HG02885 (cell line): ENCODE results near the gene TEX26.
A peak's percentile ranks its signal among the peaks of the same experiment; 100 is the strongest.

Experiments used
- ATAC-seq: cut with Tn5 transposase; IDR thresholded peaks from one replicate; pipeline ENCODE4 v1.9.1; 2021; ENCODE audit warnings: mild to moderate bottlenecking; ENCODE audit not compliant: unreplicated experiment, poor library complexity

TEX26 gene

GRCh38 chr13:31011193-31011860 is 78.9 kb downstream of the TEX26 start:
- peak; percentile 55 for ATAC-seq

DNA sequence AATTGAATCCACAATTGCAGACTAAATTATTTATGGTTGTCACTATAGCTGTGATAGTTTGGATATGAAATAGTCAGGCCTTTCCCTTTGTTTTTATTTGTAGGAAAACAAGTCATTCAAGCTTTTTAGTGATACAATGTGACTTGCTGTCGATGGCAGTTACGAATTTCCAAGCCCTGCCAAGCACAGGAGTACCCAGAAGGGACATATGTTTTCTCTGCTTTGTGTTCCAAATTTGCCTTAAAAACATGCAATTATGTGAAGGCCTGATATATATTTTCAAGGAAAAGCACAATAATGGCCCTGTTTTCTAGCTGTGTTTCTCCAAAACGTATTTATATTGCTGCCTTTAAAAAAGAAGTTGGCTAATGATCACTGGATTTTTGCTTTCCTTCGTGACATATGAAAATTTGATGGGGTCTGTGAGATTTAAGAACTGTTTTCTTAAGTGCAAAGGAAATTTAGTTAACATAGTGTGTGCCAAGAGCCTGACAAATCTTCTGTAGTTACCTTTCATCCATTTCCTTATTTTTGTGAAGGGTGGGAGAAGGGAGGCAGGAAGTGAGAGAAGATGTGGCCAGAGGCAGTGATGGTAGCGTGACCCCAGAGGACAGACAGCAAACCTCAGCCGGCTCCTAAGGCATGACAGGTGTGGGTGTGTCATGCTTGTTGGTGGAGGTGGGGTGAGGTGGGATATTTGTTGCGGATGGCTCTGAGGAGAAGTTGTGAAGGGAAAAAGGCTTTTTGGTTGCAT is 79.6 kb downstream of the TEX26 start:
- peak; percentile 71 for ATAC-seq

DNA sequence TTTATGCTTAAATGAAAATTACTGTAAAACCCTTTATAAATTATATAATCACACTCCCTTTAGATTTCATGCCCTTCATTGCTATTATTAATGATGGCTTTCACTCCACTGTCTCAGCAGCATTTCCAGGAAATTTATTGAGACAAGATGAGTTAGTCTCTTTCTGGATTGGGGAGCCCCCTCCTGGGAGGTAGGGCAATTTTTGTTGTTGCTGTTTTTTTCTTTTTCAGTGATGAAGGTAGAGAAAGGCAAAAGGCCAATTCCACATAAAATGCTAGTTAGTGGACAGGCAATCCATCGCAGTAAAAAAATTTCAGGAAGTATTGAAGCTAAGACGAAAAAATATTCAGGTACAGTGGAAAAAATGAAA is 80.2 kb downstream of the TEX26 start:
- no peak for ATAC-seq

- ATAC-seq: no peak
Observed at GRCh38 chr13:31014456-31014855, 82.0 kb downstream of the TEX26 start.

- no peak for ATAC-seq
Observed at GRCh38 chr13:31015199-31015598, 82.7 kb downstream of the TEX26 start.

GRCh38 chr13:31016342-31017325 is 84.2 kb downstream of the TEX26 start:
- ATAC-seq: no peak

GRCh38 chr13:31018511-31018910 is 86.1 kb downstream of the TEX26 start:
- ATAC-seq: no peak

GRCh38 chr13:31020996-31021395 is 88.5 kb downstream of the TEX26 start:
- no peak for ATAC-seq

GRCh38 chr13:31022288-31022895 is 89.9 kb downstream of the TEX26 start:
- ATAC-seq: no peak

DNA sequence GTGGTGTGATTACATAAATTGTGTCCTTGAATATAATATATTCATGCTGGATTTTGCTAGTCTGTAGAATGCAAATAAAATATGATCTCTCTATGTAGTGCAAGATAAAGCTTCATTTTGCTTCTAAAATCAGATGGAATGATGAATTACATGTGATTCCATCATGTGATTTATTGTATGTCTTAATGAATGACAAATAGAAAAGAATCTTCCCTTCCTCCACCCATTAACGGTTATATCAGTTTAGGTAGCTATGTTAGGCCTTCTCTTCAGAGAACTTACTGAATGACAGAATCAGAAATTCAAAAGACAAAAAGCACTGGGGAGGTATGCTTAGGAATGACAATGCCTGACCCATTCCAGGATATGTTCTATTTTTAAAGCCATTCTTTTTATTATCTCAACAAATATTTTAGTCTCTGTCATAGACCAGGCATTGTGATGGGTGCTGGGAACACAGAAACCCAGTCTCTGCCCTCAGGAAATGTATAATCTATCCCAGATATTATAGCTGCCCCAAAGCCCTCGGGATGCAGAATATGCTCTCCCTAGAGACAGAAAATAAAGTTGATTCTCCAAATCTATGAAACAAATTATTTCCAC is 90.6 kb downstream of the TEX26 start:
- no peak for ATAC-seq
